Sigmoid colon (tissue), 7 donors: ENCODE measurements around the gene PAK4. TPM values are rescaled to one million over a fixed set of nuclear protein-coding genes. Genes with fewer than 3 reads are reported as not detected.

Experiments used
- DNase-seq: peaks from one replicate; pipeline ENCODE4 v3.0.0-alpha.2; 2019
- H3K27ac ChIP-seq, 4 donors: fragments of 200-600 bp; sonication (generic); one replicate each; pipeline ENCODE4 v1.5.1; 2016 to 2019; ENCODE audit warnings: mild to moderate bottlenecking in 1 of 4
- H3K27me3 ChIP-seq, 3 donors: fragments of 200-600 bp; sonication (generic); one replicate each; pipeline ENCODE4 v1.5.1; 2019; ENCODE audit warnings: mild to moderate bottlenecking in 1 of 3
- H3K36me3 ChIP-seq, 4 donors: fragments of 200-600 bp; sonication (generic); one replicate each; pipeline ENCODE4 v1.5.1; 2016 to 2019
- H3K4me1 ChIP-seq, 4 donors: fragments of 200-600 bp; sonication (generic); one replicate each; pipeline ENCODE4 v1.5.1; 2017 to 2019
- H3K4me3 ChIP-seq, 4 donors: fragments of 200-600 bp; sonication (generic); one replicate each; pipeline ENCODE4 v1.5.1; 2017 to 2019; ENCODE audit warnings: mild to moderate bottlenecking in 2 of 4, moderate library complexity in 1 of 4
- H3K9me3 ChIP-seq, 4 donors: fragments of 200-600 bp in 3 of 4; sonication (generic) in 3 of 4; one replicate each; pipeline versions ENCODE4 v1.5.1 to v1.6.1; 2013 to 2019
- CTCF ChIP-seq, 4 experiments: fragments of 450-650 bp in 3 of 4; fragments of 200-600 bp in 1 of 4; IDR thresholded peaks; one replicate each; pipeline ENCODE4 v1.5.1; 2016 to 2019; ENCODE audit warnings: antibody characterized with exemption in 4 of 4, mild to moderate bottlenecking in 3 of 4, moderate library complexity in 2 of 4
- EP300 ChIP-seq, 4 donors: sonication (generic); formaldehyde crosslinking; IDR thresholded peaks; one replicate each; pipeline ENCODE4 v1.6.1; 2017; ENCODE audit warnings: antibody characterized with exemption in 4 of 4
- POLR2A ChIP-seq, 2 donors: fragments of 450-650 bp; IDR thresholded peaks; one replicate each; pipeline ENCODE4 v1.6.1; 2016; ENCODE audit warnings: antibody characterized with exemption in 2 of 2, mild to moderate bottlenecking in 2 of 2, moderate library complexity in 2 of 2
- POLR2AphosphoS5 ChIP-seq, 4 donors: sonication (generic); formaldehyde crosslinking; IDR thresholded peaks; one replicate each; pipeline ENCODE4 v1.6.1; 2017; ENCODE audit warnings: antibody characterized with exemption in 4 of 4
- WGBS, 2 donors: extraction: QIAGEN DNeasy Blood & Tissue Kit; methylation state at CpG; one replicate each; pipeline ENCODE4 v1.1.7; 2013; 5-methylcytosine and 5-hydroxymethylcytosine counted together
- intact Hi-C: fragments of 100-400 bp; cut with DNase I; formaldehyde crosslinking; loops from one replicate; pipeline ENCODE4 v1.15.1; 2023
- polyA plus RNA-seq, 3 donors: library from polyadenylated mRNA; stranded (reverse); fragments of 200-250 nt; gene quantifications; one replicate each; pipeline ENCODE4 v1.2.3, GENCODE V29; 2013
- total RNA-seq, 4 donors: library from RNA; depleted of rRNA; stranded (reverse); fragments of >200 nt; gene quantifications; one replicate each; pipeline ENCODE4 v1.1.0, GENCODE V29; 2016
- donor health status: healthy with polysubstance abuse.
- donor health status: Bipolar disorder and iron deficiency.
- donor health status: healthy.

Gene PAK4
- total and polyA plus RNA-seq, 7 donors = 6.2 to 62.0 (median 27.1) TPM

- Histone ChIP-seq H3K27me3 (peaks cover 19 to 59% (median 54%) of the 10 kb centered on the region in 3 donors), H3K27ac (no peak overlapping the region), H3K4me3 (no peak overlapping the region), H3K4me1 (peaks cover 0 to 6% (median 6%) of the 10 kb centered on the region in 4 donors), H3K9me3 (no peaks in the 10 kb centered on the region), H3K36me3 (no peaks in the 10 kb centered on the region)
- TF ChIP-seq POLR2AphosphoS5 (IDR thresholded peaks at IDR 0.05) = no peak
- no peak for TF ChIP-seq POLR2A (IDR thresholded peaks at IDR 0.05)
- no peak for TF ChIP-seq CTCF (IDR thresholded peaks at IDR 0.05)
- no peak for TF ChIP-seq EP300 (IDR thresholded peaks at IDR 0.05)
- intact Hi-C loops = no loop called here
- WGBS, 2 donors = 17 to 34% methylated on average over 9 of the region's 9 CpGs
- no peak for DNase-seq
These were observed 70.2 kb downstream of the PAK4 start for GRCh38 chr19:39195755-39196154.

- Histone ChIP-seq H3K27ac (no peak overlapping the region), H3K9me3 (no peaks in the 10 kb centered on the region), H3K4me3 (no peak overlapping the region), H3K27me3 (peaks cover 19 to 64% (median 59%) of the 10 kb centered on the region in 3 donors), H3K4me1 (peaks cover 0 to 6% (median 6%) of the 10 kb centered on the region in 4 donors), H3K36me3 (no peaks in the 10 kb centered on the region)
- intact Hi-C loops = no loop called here
- DNase-seq = no peak
- TF ChIP-seq CTCF (IDR thresholded peaks at IDR 0.05) (no peak), POLR2AphosphoS5 (IDR thresholded peaks at IDR 0.05) (no peak), POLR2A (IDR thresholded peaks at IDR 0.05) (no peak), EP300 (IDR thresholded peaks at IDR 0.05) (no peak)
- WGBS, 2 donors = 32 to 38% methylated on average over 7 of the region's 7 CpGs
These were observed 70.7 kb downstream of the PAK4 start for GRCh38 chr19:39196320-39196719.

- intact Hi-C loops = no loop called here
- Histone ChIP-seq H3K36me3 (no peaks in the 10 kb centered on the region), H3K4me3 (no peak within 1 kb of the TSS), H3K9me3 (no peaks in the 10 kb centered on the region), H3K4me1 (peaks cover 0 to 6% (median 6%) of the 10 kb centered on the region in 4 donors), H3K27ac (no peak within 1 kb of the TSS), H3K27me3 (peaks cover 19 to 71% (median 66%) of the 10 kb centered on the region in 3 donors)
- WGBS, 2 donors = 5 to 6% methylated on average over 51 of the region's 51 CpGs
- DNase-seq = no peak
- TF ChIP-seq CTCF (IDR thresholded peaks at IDR 0.05) = no peak
- TF ChIP-seq POLR2AphosphoS5 (IDR thresholded peaks at IDR 0.05) = no peak
- no peak for TF ChIP-seq POLR2A (IDR thresholded peaks at IDR 0.05)
- TF ChIP-seq EP300 (IDR thresholded peaks at IDR 0.05) = no peak
These were observed 71.4 kb downstream of the PAK4 start, which contains the start of gene NCCRP1 for GRCh38 chr19:39196860-39197562. NCCRP1 (plus strand) TSS chr19:39196964; CDS start chr19:39196983, 19 bp downstream.

GRCh38 chr19:39197808-39198207, 72.2 kb downstream of the PAK4 start:
- Histone ChIP-seq H3K4me3 (no peak overlapping the region), H3K4me1 (peaks cover 0 to 6% (median 6%) of the 10 kb centered on the region in 4 donors), H3K9me3 (no peaks in the 10 kb centered on the region), H3K27ac (no peak overlapping the region), H3K27me3 (peaks cover 22 to 79% (median 73%) of the 10 kb centered on the region in 3 donors), H3K36me3 (no peaks in the 10 kb centered on the region)
- TF ChIP-seq POLR2AphosphoS5 (IDR thresholded peaks at IDR 0.05) (no peak), EP300 (IDR thresholded peaks at IDR 0.05) (no peak), POLR2A (IDR thresholded peaks at IDR 0.05) (no peak), CTCF (IDR thresholded peaks at IDR 0.05) (no peak)
- intact Hi-C loops = no loop called here
- no peak for DNase-seq
- WGBS, 2 donors = 26 to 50% methylated on average over 5 of the region's 5 CpGs
